ENCODE data around the gene UGCG. TPM values are rescaled to one million over a fixed set of nuclear protein-coding genes. Genes with fewer than 3 reads are reported as not detected.

Gene UGCG
- total and polyA plus RNA-seq, 2 of the 8 experiments (the other 6 are each of a cell fraction or from before 2014, with no cell fraction given): 14.9 to 34.0 TPM

- H2AFZ ChIP-seq (ENCODE audit: low read length): no peak overlapping the region
- no peak overlapping the region for H3K4me3 ChIP-seq (ENCODE audit: extremely low read depth in 1 of 4, insufficient read depth in 2 of 4, low read depth in 3 of 4, low read length in 4 of 4)
- H3K18ac ChIP-seq (ENCODE audit: extremely low read depth, low read length): no peak overlapping the region
- H2AK5ac ChIP-seq (ENCODE audit: low read depth, low read length): no peak overlapping the region
- H4K20me1 ChIP-seq (replicated peaks in 1 of 2; ENCODE audit: control insufficient read depth in 1 of 2, insufficient read depth in 2 of 2, low read length in 2 of 2): no peaks in the 10 kb centered on the region
- FAIRE-seq: no peak
- TF ChIP-seq FOSL1 (IDR thresholded peaks at IDR 0.05; ENCODE audit: insufficient read depth, low read depth, low read length) (no peak), TEAD4 (IDR thresholded peaks at IDR 0.05; ENCODE audit: low read depth, low read length) (no peak), NRF1 (IDR thresholded peaks at IDR 0.05; ENCODE audit: low read depth, low read length) (no peak), SIRT6 (IDR thresholded peaks at IDR 0.05; ENCODE audit: low read length) (no peak), TAF1 (IDR thresholded peaks at IDR 0.05; ENCODE audit: low read depth, low read length) (no peak), JUN (IDR thresholded peaks at IDR 0.05; ENCODE audit: low read depth, low read length) (no peak)
- TF ChIP-seq, protein P1, sequence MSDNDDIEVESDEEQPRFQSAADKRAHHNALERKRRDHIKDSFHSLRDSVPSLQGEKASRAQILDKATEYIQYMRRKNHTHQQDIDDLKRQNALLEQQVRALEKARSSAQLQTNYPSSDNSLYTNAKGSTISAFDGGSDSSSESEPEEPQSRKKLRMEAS (IDR thresholded peaks at IDR 0.05): no peak
- H2BK5ac ChIP-seq (ENCODE audit: low read depth, low read length): no peak overlapping the region
- no peak for DNase-seq (ENCODE audit: low read depth in 1 of 2, low spot score in 2 of 2)
- H3K36me3 ChIP-seq (ENCODE audit: control insufficient read depth in 2 of 4, insufficient read depth in 4 of 4, low read length in 3 of 4): peaks cover 0 to 8% (median 6%) of the 10 kb centered on the region in 4 experiments; a peak in 5 of 8 replicates
- POLR2A ChIA-PET (ENCODE audit: partially characterized antibody): interaction anchor here (0.6 to 0.9 kb wide), 3 partner anchors 10 to 23 kb away, joined by 3 to 4 read pairs (median 3); no protein-coding TSS in a partner anchor
- no peaks in the 10 kb centered on the region for H3K23me2 ChIP-seq (ENCODE audit: low read depth, low read length)
- no peak overlapping the region for H4K91ac ChIP-seq (replicated peaks; ENCODE audit: insufficient read length, low read length)
- no peak overlapping the region for H3K56ac ChIP-seq (replicated peaks; ENCODE audit: insufficient read length, low read depth, low read length)
- no peak overlapping the region for H2BK15ac ChIP-seq (ENCODE audit: low read length)
- H3K14ac ChIP-seq (ENCODE audit: insufficient read length): no peak overlapping the region
- no peak overlapping the region for H3K9ac ChIP-seq (replicated peaks in 1 of 4; ENCODE audit: extremely low read depth in 1 of 4, low read depth in 3 of 4, low read length in 3 of 4)
- 93% methylated on average over 12 of the region's 12 CpGs; no CpG with 5 or more reads in 1 of the 2 experiments for WGBS, 2 experiments (ENCODE audit: extremely low coverage in 1 of 2, insufficient coverage in 1 of 2, insufficient read length in 1 of 2, insufficient replicate concordance in 2 of 2, low coverage in 1 of 2, low lambda C conversion rate in 2 of 2, missing lambda C conversion rate in 1 of 2)
- no peaks in the 10 kb centered on the region for H3K79me1 ChIP-seq (ENCODE audit: low read depth, low read length)
- H2BK20ac ChIP-seq (ENCODE audit: low read length): no peak overlapping the region
- no peak overlapping the region for H3K4me2 ChIP-seq (ENCODE audit: insufficient read depth in 1 of 2, low read depth in 2 of 2, low read length in 2 of 2)
- H3K4me1 ChIP-seq (replicated peaks in 1 of 4; ENCODE audit: control insufficient read depth in 3 of 4, insufficient read depth in 4 of 4, low read length in 3 of 4): no peaks in the 10 kb centered on the region
- H3K79me2 ChIP-seq (ENCODE audit: control insufficient read depth in 1 of 2, insufficient read depth in 2 of 2, low read length in 2 of 2): no peaks in the 10 kb centered on the region
- H2BK120ac ChIP-seq (replicated peaks; ENCODE audit: low read depth, low read length): no peak overlapping the region
- no peak overlapping the region for H3K23ac ChIP-seq (ENCODE audit: insufficient read length)
- H3K27ac ChIP-seq (ENCODE audit: low read depth, low read length): no peak overlapping the region
- H4K5ac ChIP-seq (ENCODE audit: insufficient read length, low read depth, low read length): no peak overlapping the region
- no peak overlapping the region for H4K8ac ChIP-seq (ENCODE audit: extremely low read depth, insufficient read depth, low read length)
- no peak overlapping the region for H2BK12ac ChIP-seq (ENCODE audit: low read depth, low read length)
- no peaks in the 10 kb centered on the region for H3K27me3 ChIP-seq (replicated peaks in 1 of 4; ENCODE audit: control insufficient read depth in 3 of 4, extremely low read depth in 1 of 4, insufficient read depth in 3 of 4, low read length in 3 of 4)
- H3K9me3 ChIP-seq (ENCODE audit: insufficient read depth in 2 of 2, low read depth in 1 of 2, low read length in 1 of 2): no peaks in the 10 kb centered on the region
- H3K4ac ChIP-seq (replicated peaks; ENCODE audit: insufficient read length, low read depth, low read length): no peak overlapping the region
- CTCF ChIA-PET (ENCODE audit: partially characterized antibody): interaction anchor here (0.6 to 1.2 kb wide), 3 partner anchors 137 to 1286 kb away, joined by 3 to 4 read pairs (median 3); no protein-coding TSS in a partner anchor
Measured at GRCh38 chr9:111937781-111938426, 41.3 kb downstream of the UGCG start.

All from H1 (cell line).